Stimulated activated CD4-positive, alpha-beta T cell treated with anti-CD3 and anti-CD28 coated beads, Interleukin-15, amount 100 ng/mL, for 1 hour (primary cell): Measurements from ENCODE around the gene GSTK1.
"Not testable (repeated sequence)": the region's sequence is repeated elsewhere in the genome, so short reads cannot be mapped to it uniquely, and the experiment has no call there.

Experiments
- DNase-seq, 2 donors: peaks; one replicate each; pipeline ENCODE4 v3.0.0-alpha.2; 2020; ENCODE audit warnings: low read depth in 1 of 2, low spot score in 1 of 2

GSTK1 gene

GRCh38 chr7:143238289-143238980 is 24.8 kb upstream of the GSTK1 start:
- no peak for DNase-seq

GRCh38 chr7:143239813-143240212 is 23.4 kb upstream of the GSTK1 start:
- DNase-seq, result no peak

GRCh38 chr7:143240291-143241168 is 22.7 kb upstream of the GSTK1 start:
- peak; percentile 32 to 42 for DNase-seq

- no peak for DNase-seq
Measured at GRCh38 chr7:143242306-143242705, 20.9 kb upstream of the GSTK1 start.

GRCh38 chr7:143243111-143243510 is 20.1 kb upstream of the GSTK1 start:
- DNase-seq, result no peak

GRCh38 chr7:143243614-143244013 is 19.6 kb upstream of the GSTK1 start:
- DNase-seq, result no peak

GRCh38 chr7:143244321-143244720 is 18.9 kb upstream of the GSTK1 start:
- DNase-seq, result no peak

GRCh38 chr7:143245123-143245522 is 18.1 kb upstream of the GSTK1 start:
- DNase-seq, result no peak

GRCh38 chr7:143247372-143247771 is 15.9 kb upstream of the GSTK1 start:
- no peak for DNase-seq

GRCh38 chr7:143248761-143249354 is 14.4 kb upstream of the GSTK1 start:
- DNase-seq, result no peak

- DNase-seq, result no peak
Measured at GRCh38 chr7:143250199-143250598, 13.0 kb upstream of the GSTK1 start.

- no peak for DNase-seq
Measured at GRCh38 chr7:143250822-143251221, 12.4 kb upstream of the GSTK1 start.

GRCh38 chr7:143252006-143252405 is 11.2 kb upstream of the GSTK1 start:
- DNase-seq, result no peak

- DNase-seq, result no peak
Measured at GRCh38 chr7:143255564-143255963, 7.7 kb upstream of the GSTK1 start.

GRCh38 chr7:143256325-143256724 is 6.9 kb upstream of the GSTK1 start:
- no peak for DNase-seq

GRCh38 chr7:143256932-143257331 is 6.3 kb upstream of the GSTK1 start:
- DNase-seq, result no peak

- DNase-seq, result no peak
Measured at GRCh38 chr7:143257501-143257900, 5.7 kb upstream of the GSTK1 start.

GRCh38 chr7:143258831-143259230 is 4.4 kb upstream of the GSTK1 start:
- DNase-seq, result no peak

GRCh38 chr7:143259765-143260164 is 3.5 kb upstream of the GSTK1 start:
- DNase-seq, result no peak

- DNase-seq, result no peak
Measured at GRCh38 chr7:143261901-143262300, 1.3 kb upstream of the GSTK1 start.

GRCh38 chr7:143264196-143264568 is 941 bp downstream of the GSTK1 start:
- not testable (repeated sequence) for DNase-seq

- DNase-seq, result no peak
Measured at GRCh38 chr7:143265017-143265693, 1.9 kb downstream of the GSTK1 start.
